ENCODE data around the gene CREG1.
"Not testable (repeated sequence)": the region's sequence is repeated elsewhere in the genome, so short reads cannot be mapped to it uniquely, and the experiment has no call there.

CREG1 gene

GRCh38 chr1:167553136-167554027 lies at the start of gene CREG1:
Gene CREG1, minus strand, starts transcription at chr1:167553762.
- peak; percentile 89 for DNase-seq

GRCh38 chr1:167602840-167603239 lies 49.3 kb upstream of the CREG1 start:
- no peak for DNase-seq

GRCh38 chr1:167601442-167602383 lies 48.2 kb upstream of the CREG1 start:
- peak; percentile 99 for DNase-seq

- DNase-seq: peak; percentile 77
Observed at GRCh38 chr1:167599957-167600581, 46.5 kb upstream of the CREG1 start.

GRCh38 chr1:167594822-167595221 lies 41.3 kb upstream of the CREG1 start:
- no peak for DNase-seq

- DNase-seq: no peak
Observed at GRCh38 chr1:167593860-167594259, 40.3 kb upstream of the CREG1 start.

- DNase-seq: no peak
Observed at GRCh38 chr1:167592475-167592874, 38.9 kb upstream of the CREG1 start.

- no peak for DNase-seq
Observed at GRCh38 chr1:167588361-167588760, 34.8 kb upstream of the CREG1 start.

- DNase-seq: peak; percentile 20
Observed at GRCh38 chr1:167587872-167588271, 34.3 kb upstream of the CREG1 start.

- DNase-seq: no peak
Observed at GRCh38 chr1:167587342-167587741, 33.8 kb upstream of the CREG1 start.

- DNase-seq: peak; percentile 31
Observed at GRCh38 chr1:167584581-167584980, 31.0 kb upstream of the CREG1 start.

- no peak for DNase-seq
Observed at GRCh38 chr1:167582722-167583121, 29.2 kb upstream of the CREG1 start.

GRCh38 chr1:167582064-167582463 lies 28.5 kb upstream of the CREG1 start:
- no peak for DNase-seq

- DNase-seq: no peak
Observed at GRCh38 chr1:167579986-167580385, 26.4 kb upstream of the CREG1 start.

GRCh38 chr1:167578939-167579521 lies 25.5 kb upstream of the CREG1 start:
- no peak for DNase-seq

GRCh38 chr1:167575649-167576048 lies 22.1 kb upstream of the CREG1 start:
- no peak for DNase-seq

GRCh38 chr1:167573035-167573434 lies 19.5 kb upstream of the CREG1 start:
- no peak for DNase-seq

GRCh38 chr1:167570712-167571111 lies 17.1 kb upstream of the CREG1 start:
- DNase-seq: not testable (repeated sequence)

GRCh38 chr1:167567663-167568062 lies 14.1 kb upstream of the CREG1 start:
- DNase-seq: no peak

- DNase-seq: no peak
Observed at GRCh38 chr1:167566766-167567165, 13.2 kb upstream of the CREG1 start.

GRCh38 chr1:167565922-167566321 lies 12.4 kb upstream of the CREG1 start:
- DNase-seq: peak; percentile 39

- peak; percentile 77 for DNase-seq
Observed at GRCh38 chr1:167564612-167565270, 11.2 kb upstream of the CREG1 start.

Data from MV-4-11 (cell line).